ENCODE measurements around the gene SHISA2.
"Not testable (repeated sequence)": the region's sequence is repeated elsewhere in the genome, so short reads cannot be mapped to it uniquely, and the experiment has no call there.

SHISA2 gene

DNA sequence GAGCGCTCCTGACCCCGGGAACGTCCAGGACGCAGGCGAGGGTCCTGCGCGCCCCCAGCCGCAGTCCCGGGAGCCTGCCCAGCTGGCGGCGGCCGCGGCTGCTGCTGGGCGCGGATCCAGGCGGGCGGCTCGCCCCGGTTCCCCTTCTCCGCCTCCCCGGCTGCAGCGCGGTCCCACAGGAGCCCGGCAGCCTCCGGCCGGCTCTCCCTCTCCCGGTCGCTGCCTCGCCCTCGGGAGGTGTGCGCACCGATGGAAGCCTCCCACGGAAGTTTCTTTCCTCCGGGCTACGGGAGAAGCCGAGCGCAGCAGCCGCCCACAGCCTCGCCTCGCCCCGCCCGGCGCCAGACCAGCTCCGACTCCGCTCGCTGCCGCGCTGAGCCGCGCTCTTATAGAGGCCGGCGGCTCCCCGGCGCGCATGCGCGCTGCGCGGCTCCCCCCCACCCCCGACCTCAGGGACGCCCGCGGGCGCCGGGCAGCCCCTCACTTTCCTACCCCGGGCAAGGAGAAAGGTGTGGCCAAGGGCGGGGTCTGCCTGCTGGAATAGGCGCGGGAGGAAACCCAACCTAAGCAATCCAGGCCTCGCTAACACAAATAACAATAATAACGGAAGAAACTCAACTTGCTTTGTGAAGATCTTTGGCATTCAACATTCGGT, at the start of gene SHISA2:
TSS of gene SHISA2 (minus strand) at position 360 of the 655 bp plus-strand sequence. CDS start 1,041 bp downstream, outside the sequence.
- no peak for DNase-seq

- DNase-seq, result no peak
Observed at GRCh38 chr13:26095846-26096610, 44.2 kb upstream of the SHISA2 start.

GRCh38 chr13:26095338-26095737, 43.5 kb upstream of the SHISA2 start:
- no peak for DNase-seq

GRCh38 chr13:26076821-26077220, 25.0 kb upstream of the SHISA2 start:
- DNase-seq, result not testable (repeated sequence)

- no peak for DNase-seq
Observed at GRCh38 chr13:26075498-26075897, 23.7 kb upstream of the SHISA2 start.

- no peak for DNase-seq
Observed at GRCh38 chr13:26074706-26075105, 22.9 kb upstream of the SHISA2 start.

DNA sequence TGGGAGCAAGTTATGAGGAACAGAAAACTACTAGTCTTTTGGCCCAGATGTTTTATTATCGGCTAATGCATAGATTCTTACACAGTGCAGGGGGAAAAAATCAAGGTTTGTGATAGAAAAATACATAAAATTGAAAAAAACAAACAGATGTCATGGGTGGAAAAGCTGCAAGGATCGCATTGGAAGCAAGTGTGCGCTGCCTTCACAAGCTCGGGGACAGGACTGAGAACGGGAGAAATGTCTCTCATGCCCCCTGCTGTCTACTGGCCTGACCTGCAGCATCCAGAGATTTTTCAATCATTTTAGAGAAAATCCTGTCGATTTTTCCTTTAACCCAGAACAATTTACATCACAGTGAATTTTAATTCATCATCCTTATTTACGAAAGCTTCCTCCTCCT, 20.5 kb upstream of the SHISA2 start:
- DNase-seq, result not testable (repeated sequence)

DNA sequence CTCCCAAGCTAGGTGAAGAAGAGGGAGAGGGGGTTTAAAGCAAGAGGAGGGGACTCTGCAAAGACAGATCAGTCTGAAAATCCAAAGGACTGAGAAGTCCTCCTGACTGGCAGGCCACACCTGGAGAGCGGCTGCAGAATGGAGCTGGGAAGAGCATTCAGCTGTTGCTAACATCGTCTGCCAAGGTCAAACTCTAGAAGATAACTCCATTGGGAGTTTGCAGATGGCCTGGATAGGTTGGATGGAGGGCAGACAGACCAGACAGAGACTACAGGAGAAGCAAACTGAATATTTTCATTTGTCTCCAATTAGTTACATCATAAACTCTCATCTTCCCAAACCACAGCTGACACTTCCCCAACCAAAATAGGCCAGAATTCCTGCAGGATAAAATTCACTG, 19.9 kb upstream of the SHISA2 start:
- DNase-seq, result no peak

- not testable (repeated sequence) for DNase-seq
Observed at GRCh38 chr13:26069642-26070041, 17.8 kb upstream of the SHISA2 start.

- DNase-seq, result not testable (repeated sequence)
Observed at GRCh38 chr13:26068372-26068771, 16.6 kb upstream of the SHISA2 start.

DNA sequence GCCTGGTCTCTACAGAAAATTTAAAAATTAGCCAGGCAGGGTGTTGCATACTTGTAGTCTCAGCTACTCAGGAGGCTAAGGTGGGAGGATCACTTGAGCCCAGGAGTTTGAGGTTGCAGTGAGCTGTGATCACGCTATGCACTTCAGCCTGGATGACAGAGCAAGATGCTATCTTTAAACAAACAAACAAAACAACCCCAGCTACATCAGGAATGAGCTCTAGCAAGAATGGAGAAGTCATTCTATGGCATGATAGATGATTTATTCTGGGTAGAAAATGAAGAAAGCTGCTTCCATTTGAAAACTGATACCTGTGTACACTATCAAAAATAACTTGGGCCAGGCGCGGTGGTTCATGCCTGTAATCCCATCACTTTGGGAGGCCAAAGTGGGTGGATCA, 15.8 kb upstream of the SHISA2 start:
- DNase-seq, result no peak

DNA sequence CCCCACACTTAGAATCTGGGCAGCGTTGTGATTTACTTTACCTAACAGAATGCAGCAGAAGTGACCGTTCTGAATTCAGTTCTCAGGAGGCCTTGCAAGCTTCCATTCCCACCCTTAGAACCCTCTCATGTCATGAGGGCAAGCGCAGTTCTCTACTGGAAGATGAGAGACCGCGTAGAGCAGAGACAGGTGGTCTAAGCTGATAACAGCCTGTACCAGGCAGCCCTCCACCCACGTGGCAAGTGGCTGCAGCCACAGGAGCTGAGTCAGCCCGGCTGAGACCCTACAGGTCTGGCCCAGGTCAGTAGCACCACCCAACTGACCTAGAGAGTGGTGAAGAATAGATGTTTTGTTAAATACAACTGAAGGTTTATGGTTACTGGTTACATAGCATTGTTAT, 14.7 kb upstream of the SHISA2 start:
- not testable (repeated sequence) for DNase-seq

DNA sequence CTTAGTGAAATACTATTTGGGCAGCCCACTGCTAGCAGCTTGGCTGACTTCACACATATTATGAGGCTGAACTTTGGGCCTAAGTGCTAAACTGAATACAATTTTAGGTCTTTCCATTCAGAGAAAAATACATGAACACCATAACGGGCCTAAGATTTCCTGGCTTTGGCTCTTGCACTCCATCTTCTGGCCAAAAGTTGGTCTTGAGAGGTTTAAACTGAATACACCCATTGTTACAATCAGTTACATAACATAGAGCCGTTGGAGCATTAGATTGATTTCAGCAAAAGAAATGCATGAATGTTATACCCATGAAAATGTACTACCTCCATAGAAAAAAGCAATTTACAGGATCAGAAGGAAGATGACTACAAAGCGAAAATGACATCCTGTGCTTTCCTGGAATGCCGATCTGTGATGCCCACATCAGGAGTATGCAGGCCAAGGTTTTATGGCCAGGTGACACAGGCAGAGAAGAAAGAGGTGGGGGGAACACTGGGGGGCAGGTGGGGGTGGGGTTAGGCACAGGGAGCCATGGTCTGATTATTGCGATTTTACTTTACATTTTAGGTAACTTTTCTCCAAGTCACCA, 11.1 kb upstream of the SHISA2 start:
- peak in 1 of 2 experiments; percentile 63 for DNase-seq

DNA sequence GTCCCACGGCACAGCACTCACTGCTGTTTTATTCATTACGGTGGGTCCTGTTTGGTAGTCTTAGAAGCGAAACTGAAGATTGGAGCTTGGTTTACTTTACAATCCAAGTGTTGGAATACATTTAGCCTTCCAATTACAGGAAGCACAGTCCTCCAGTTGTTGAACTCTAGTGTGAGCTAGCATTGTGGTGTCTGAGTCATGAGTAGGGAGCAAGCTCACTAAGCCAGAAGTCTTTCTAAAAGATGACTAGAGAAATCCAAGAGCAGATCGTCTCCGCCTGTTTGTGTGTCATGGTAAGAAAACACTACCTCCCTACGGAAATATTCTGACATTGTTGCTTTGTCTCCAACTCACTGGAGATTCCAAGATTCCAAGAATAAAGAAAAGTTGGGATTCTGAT, 10.1 kb upstream of the SHISA2 start:
- DNase-seq, result no peak

DNA sequence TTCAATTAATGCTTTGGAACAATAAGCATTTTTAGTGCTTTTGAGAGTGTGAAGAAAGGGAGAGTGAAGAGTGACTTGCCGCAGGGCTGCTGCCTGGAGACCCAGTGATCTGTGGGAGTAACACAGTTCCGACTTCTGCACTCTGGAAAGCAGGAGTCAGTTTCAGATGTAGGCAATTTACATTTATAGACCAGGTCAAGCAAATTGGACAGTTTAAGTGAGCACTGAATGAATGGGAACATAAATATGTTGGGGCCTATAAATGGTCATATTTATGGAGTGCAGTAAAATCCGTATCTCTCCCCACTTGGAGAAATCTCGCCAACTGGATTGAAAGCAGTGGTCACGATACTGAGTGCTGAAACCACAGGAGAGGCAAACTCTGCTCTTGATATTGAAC, 9.4 kb upstream of the SHISA2 start:
- no peak for DNase-seq

DNA sequence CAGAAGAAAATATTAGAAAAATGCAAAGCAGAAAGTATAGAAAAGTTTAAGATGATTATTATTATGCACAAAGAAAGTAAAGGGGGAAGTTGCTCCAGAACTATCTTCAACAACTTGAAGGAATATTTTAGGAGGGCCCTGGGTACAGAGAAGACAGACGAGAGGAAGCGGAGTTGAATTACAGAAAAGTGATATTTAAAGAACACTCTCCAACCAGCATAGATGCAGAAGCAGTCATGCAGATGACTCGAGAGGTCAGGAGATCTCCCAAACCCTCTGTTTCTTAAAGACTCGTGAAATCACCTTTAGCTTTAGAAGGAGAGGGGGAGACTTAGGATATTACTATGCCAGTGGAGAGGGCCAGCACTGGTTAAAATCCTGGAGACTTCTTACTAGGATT, 8.5 kb upstream of the SHISA2 start:
- no peak for DNase-seq

GRCh38 chr13:26058704-26059103, 6.9 kb upstream of the SHISA2 start:
- DNase-seq, result no peak

DNA sequence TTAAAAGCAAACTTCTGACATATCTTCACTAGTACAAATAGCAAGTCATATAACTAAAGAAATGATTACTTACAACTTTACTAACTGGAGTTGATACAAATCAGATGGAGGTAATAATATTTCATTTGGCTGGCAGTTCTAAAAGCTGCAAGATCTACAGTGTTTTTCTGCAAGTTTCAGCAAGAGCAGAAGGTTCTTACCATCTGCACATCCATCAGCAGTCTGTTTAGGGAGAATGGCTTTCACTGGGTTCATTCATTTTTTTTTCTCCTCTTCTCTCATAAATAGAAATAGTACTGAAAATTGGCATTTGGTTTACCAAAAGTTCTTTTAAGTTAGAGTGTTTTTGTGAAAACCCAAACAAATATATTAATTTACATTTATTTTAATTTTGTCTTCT, 3.1 kb upstream of the SHISA2 start:
- no peak for DNase-seq

DNA sequence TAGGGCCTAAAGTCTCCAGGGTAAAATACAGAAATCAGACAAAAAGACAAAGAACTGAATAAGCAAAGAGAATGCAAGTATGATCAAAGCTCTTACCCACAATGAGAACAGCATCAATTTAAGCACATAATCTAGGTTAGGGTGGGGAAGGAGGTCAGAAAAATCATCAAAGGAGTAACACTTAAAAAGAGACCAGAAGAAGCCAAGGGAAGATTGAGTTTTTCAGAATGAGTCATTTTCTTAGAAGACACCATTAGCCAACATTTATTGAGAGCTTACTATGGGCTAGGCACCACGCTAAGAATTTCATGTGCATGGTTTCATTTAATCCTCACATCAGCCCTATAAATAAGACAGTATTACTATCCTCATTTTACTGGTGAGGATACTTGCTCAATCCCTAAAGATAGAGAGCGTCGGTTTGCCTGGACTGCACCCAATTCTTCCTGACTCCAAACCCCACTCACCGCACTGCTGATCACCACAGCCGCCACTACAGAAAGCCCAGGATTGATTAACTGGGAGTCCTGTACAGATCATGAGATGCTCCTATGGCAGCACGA, 1.7 kb upstream of the SHISA2 start:
- no peak for DNase-seq

DNA sequence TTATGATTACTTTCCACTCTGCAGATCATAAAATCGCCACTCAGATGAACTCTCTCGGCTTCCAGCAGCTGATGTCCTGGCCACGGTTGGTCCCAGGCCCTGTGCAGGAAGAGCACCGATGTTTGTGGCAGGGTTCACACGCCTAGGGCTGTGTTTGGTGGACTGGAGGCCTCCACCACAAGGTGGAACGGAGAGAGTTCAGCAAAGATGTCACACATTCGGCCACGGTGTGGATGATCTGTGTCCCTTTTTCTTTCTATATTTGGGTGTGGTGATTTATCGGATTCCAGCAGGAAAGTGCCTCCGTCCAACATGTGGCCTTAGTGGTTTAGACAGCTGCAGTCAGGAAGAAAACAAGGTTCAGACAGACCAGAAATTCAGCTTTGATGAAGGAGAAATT, 521 bp upstream of the SHISA2 start:
- no peak for DNase-seq

DNA sequence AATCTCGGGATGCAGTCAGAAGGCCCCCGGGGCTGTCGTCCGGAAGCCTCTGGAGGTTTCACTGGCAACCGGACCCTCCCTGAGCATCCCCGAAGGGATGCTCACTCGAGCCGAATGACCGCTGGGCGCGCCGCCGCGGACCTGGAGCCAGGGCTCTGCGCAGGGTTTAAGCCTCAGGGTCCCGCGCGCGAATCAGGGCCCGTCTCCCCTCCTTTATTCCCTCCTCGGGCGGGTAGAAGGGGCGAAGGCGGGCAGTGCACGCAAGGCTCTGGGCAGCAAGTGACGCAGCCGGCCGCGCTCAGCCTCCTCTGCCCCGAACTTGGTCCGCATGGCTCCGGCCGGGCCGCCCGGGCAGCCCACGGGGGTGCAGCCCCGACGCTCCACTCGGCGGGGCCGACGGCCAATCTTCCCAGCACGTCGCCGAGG, 572 bp downstream of the SHISA2 start:
- no peak for DNase-seq

DNA sequence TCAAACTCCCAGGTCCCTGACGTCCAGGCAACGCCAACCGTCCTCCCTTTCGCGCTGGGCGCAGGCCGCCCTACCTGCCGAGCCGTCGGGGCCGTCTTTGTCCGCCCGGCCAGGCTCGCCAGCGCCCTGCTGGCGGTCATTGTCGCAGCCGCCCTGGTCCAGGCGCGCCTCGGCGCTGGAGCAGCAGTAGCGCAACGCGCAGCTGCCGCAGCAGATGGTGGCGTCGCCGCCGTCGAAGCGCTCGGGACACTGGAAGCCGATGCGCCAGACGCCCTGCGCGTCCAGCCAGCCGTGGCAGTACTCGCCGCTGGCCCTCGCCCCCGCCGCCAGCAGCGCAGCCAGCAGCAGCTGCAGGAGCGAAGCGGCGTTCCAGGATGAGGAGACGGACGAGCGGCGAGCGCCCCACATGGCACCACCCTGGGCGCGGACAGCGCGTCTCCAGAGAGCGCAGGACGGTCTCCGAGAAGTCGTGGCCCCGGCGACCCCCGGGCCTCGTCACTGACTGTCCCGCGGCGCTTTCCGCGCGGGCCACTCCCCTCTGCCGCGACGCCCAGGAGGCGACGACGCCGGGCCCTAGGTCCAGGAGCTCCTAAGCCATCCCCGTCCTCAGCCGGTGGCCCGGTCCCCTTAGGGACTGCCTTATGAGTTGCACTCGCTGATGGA, 1.1 kb downstream of the SHISA2 start:
- no peak for DNase-seq

DNA sequence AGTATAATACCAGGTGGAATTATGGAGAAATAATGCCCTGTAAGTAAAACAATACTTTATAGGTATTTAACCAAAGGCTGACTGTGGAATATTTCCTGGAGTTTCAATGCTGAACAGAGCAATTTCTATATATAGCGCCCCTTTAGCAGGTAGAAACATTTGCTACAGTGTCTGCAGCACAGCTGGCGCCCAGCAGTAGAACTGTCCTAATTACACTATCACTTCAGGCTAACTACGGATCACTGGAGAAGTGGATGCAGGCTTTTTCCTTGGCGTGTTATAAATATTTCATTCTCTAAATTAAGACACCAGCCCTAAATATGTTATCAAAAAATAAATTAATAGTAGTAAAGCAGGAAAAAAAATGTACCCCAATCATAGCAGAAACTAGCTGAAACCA, 3.1 kb downstream of the SHISA2 start:
- DNase-seq, result no peak

All from cerebellar nuclear complex (tissue), 1 donor.